OCI-LY1 (cell line): ENCODE measurements around the gene KCTD5.

Experiments used
- H2AFZ ChIP-seq: fragments of 200-600 bp; sonication (generic), shearing (Covaris generic); 2 replicates; pipeline ENCODE4 v1.6.0; 2014; ENCODE audit warnings: antibody characterized with exemption, mild to moderate bottlenecking, low read length
- H3F3A ChIP-seq: fragments of 200-600 bp; sonication (generic), shearing (Covaris generic); 2 replicates; pipeline ENCODE4 v1.6.0; 2014; ENCODE audit warnings: mild to moderate bottlenecking, antibody characterized with exemption, low read length, moderate library complexity; ENCODE audit not compliant: insufficient read depth
- H3K27ac ChIP-seq: fragments of 200-600 bp; sonication (generic); 2 replicates; pipeline ENCODE4 v1.5.1; 2014; ENCODE audit warnings: low read length, mixed run types, mild to moderate bottlenecking, low read depth; ENCODE audit not compliant: poor library complexity, severe bottlenecking
- H3K27me3 ChIP-seq: fragments of 200-600 bp; sonication (generic); 2 replicates; pipeline ENCODE4 v1.6.0; 2014; ENCODE audit warnings: antibody characterized with exemption, mild to moderate bottlenecking, low read length, moderate library complexity; ENCODE audit not compliant: insufficient read depth
- H3K36me3 ChIP-seq: fragments of 200-600 bp; sonication (generic); 2 replicates; pipeline ENCODE4 v1.6.1; 2014; ENCODE audit warnings: mild to moderate bottlenecking, antibody characterized with exemption, low read length, moderate library complexity, mixed read lengths; ENCODE audit not compliant: insufficient read depth
- H3K4me1 ChIP-seq: fragments of 200-600 bp; sonication (generic); 2 replicates; pipeline ENCODE4 v1.5.1; 2014; ENCODE audit warnings: mild to moderate bottlenecking, low read length, moderate library complexity; ENCODE audit not compliant: insufficient read depth, severe bottlenecking
- H3K4me2 ChIP-seq: fragments of 200-600 bp; sonication (generic), shearing (Covaris generic); 2 replicates; pipeline ENCODE4 v1.6.1; 2014; ENCODE audit warnings: low read length
- H3K4me3 ChIP-seq: fragments of 200-600 bp; sonication (generic); 2 replicates; pipeline ENCODE4 v1.5.1; 2014; ENCODE audit warnings: low read length, low read depth, mild to moderate bottlenecking, mixed read lengths; ENCODE audit not compliant: poor library complexity, severe bottlenecking
- H3K79me2 ChIP-seq: fragments of 200-600 bp; shearing (Covaris generic); 2 replicates; pipeline ENCODE4 v1.6.1; 2016; ENCODE audit warnings: mixed run types, low read length, mixed read lengths; ENCODE audit not compliant: insufficient read depth
- H3K9ac ChIP-seq: fragments of 200-600 bp; sonication (generic), shearing (Covaris generic); 2 replicates; pipeline ENCODE4 v1.6.1; 2014; ENCODE audit warnings: mild to moderate bottlenecking, low read length, mixed read lengths
- H3K9me2 ChIP-seq: fragments of 200-600 bp; sonication (generic), shearing (Covaris generic); 2 replicates; pipeline ENCODE4 v1.6.1; 2014; ENCODE audit warnings: low read depth, mild to moderate bottlenecking, low read length, mixed read lengths
- H3K9me3 ChIP-seq: fragments of 200-600 bp; shearing (Covaris generic); 2 replicates; pipeline ENCODE4 v1.6.1; 2014; ENCODE audit warnings: low read length, mixed read lengths
- H4K20me1 ChIP-seq: fragments of 200-600 bp; sonication (generic), shearing (Covaris generic); 2 replicates; pipeline ENCODE4 v1.6.0; 2016; ENCODE audit warnings: mild to moderate bottlenecking, low read length; ENCODE audit not compliant: insufficient read depth
- CTCF ChIP-seq: fragments of 200-600 bp; sonication (generic), shearing (Covaris generic); IDR thresholded peaks from 2 replicates; pipeline ENCODE4 v1.5.1; 2017; ENCODE audit warnings: mild to moderate bottlenecking, antibody characterized with exemption, low read length, moderate library complexity, mixed read lengths
- EZH2 ChIP-seq: fragments of 200-600 bp; sonication (generic), shearing (Covaris generic); IDR thresholded peaks from 2 replicates; pipeline ENCODE4 v1.8.0; 2017; ENCODE audit warnings: borderline replicate concordance, mixed run types, mild to moderate bottlenecking, antibody characterized with exemption, low read length, moderate library complexity, mixed read lengths

Gene KCTD5

DNA sequence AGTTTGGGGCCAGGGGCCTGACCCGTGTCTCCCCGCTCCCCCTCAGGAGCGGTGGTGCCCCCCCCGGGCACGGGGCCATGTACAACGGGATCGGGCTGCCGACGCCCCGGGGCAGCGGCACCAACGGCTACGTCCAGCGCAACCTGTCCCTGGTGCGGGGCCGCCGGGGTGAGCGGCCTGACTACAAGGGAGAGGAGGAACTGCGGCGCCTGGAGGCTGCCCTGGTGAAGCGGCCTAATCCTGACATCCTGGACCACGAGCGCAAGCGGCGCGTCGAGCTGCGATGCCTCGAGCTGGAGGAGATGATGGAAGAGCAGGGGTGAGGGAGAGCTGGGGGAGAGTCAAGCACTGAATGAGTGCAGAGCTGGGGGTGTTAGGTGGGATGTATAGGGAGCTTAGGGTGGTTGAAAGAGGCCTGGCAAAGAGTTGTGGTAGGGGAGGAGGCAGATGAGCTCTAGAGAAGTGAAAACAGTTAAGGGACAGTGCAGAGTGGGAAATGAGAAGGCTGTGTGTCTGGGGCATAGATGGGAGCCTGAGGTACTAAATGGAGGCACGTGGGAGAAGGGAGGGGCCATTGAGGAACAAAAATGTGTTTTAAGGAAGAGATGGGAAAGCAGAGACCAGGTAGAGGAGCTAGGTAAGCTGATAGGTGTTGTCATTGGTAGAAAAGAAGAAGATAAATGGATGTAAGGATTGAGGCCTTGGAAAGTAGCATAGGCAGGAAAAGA, 74.1 kb downstream of the KCTD5 start:
- H3K36me3 ChIP-seq: peaks cover 85% of the 10 kb centered on the region
- H3K9ac ChIP-seq: no peak overlapping the region
- no peaks in the 10 kb centered on the region for H3K27me3 ChIP-seq
- H3K4me2 ChIP-seq: no peak overlapping the region
- H4K20me1 ChIP-seq: peaks cover 7% of the 10 kb centered on the region
- no peaks in the 10 kb centered on the region for H3K9me2 ChIP-seq
- H2AFZ ChIP-seq: no peak overlapping the region
- TF ChIP-seq CTCF (no peak), EZH2 (no peak)
- peaks cover 25% of the 10 kb centered on the region for H3K4me1 ChIP-seq
- no peaks in the 10 kb centered on the region for H3F3A ChIP-seq
- no peak overlapping the region for H3K27ac ChIP-seq
- H3K9me3 ChIP-seq: no peaks in the 10 kb centered on the region
- no peak overlapping the region for H3K4me3 ChIP-seq
- H3K79me2 ChIP-seq: peaks cover 48% of the 10 kb centered on the region

DNA sequence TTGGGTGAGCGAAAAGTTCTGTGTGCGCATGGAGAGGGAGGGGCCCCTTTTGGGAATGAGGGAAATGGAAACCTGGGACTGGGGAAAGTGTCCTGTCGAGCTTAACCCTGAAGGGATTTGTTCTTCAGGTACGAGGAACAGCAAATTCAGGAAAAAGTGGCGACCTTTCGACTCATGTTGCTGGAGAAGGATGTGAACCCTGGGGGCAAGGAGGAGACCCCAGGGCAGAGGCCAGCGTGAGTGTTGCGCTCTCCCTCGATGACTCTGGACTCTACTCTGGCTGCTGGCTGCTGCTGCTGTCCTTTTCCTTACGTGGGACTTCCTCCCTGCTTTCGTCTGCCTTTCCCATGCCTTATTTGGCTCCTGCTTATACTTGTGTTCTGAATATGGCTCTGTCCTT, 75.0 kb downstream of the KCTD5 start:
- peaks cover 7% of the 10 kb centered on the region for H4K20me1 ChIP-seq
- TF ChIP-seq CTCF (no peak), EZH2 (no peak)

More for the DNA sequence above, 75.0 kb downstream of the KCTD5 start:
- Histone ChIP-seq H3K27ac (no peak overlapping the region), H3K4me1 (peaks cover 19% of the 10 kb centered on the region), H3K36me3 (peaks cover 93% of the 10 kb centered on the region), H3F3A (no peaks in the 10 kb centered on the region), H3K9me2 (no peaks in the 10 kb centered on the region), H3K9ac (no peak overlapping the region), H3K4me3 (no peak overlapping the region), H3K4me2 (no peak overlapping the region), H3K27me3 (no peaks in the 10 kb centered on the region), H3K9me3 (no peaks in the 10 kb centered on the region), H2AFZ (no peak overlapping the region), H3K79me2 (peaks cover 48% of the 10 kb centered on the region)
